SKM-1 (cell line): ENCODE data around the gene CDH13.
"Not testable (repeated sequence)": the region's sequence is repeated elsewhere in the genome, so short reads cannot be mapped to it uniquely, and the experiment has no call there.

Experiments used
- DNase-seq: peaks from one replicate; lab custom pipeline; 2025; ENCODE audit not compliant: unreplicated experiment; lab: John Stamatoyannopoulos, UW

The CDH13 gene

DNA sequence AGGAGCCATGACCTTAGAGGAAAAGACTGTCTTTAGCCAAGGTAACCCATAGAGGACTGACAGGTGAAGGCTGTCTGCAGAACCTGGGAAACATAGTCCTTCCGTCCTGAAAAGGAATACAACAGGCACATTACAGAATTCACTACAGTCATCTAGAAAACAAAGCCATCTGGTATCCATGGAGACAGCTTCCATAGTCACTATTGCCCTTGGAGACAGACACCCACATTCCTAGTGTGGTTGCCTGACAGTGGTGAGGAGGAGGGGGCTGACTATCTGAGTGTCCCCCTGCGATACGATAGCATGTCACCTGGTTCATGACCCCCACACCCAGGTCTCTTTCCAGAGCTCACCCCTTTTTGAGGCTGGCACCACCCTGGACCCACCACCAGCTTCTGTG is 254.7 kb downstream of the CDH13 start:
- no peak for DNase-seq

DNA sequence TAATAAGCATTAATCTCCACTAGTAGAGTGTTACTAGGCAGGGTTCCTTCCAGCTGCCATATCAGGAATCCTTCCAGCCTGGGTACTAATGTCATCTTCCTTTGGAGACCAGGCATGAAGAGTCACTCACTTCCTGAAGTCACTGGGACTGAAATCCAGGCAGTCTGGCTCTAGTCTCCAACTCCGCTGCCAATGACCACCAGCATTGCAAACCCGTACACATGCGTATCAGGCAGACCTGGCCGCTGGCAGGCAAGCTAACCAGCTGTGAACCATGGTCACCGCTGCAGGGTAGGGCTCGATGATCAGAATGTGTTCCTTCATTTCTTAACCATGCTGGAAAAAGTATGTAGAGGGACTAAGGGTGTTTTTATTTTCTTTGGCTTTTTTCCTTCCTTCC is 255.5 kb downstream of the CDH13 start:
- DNase-seq: no peak

DNA sequence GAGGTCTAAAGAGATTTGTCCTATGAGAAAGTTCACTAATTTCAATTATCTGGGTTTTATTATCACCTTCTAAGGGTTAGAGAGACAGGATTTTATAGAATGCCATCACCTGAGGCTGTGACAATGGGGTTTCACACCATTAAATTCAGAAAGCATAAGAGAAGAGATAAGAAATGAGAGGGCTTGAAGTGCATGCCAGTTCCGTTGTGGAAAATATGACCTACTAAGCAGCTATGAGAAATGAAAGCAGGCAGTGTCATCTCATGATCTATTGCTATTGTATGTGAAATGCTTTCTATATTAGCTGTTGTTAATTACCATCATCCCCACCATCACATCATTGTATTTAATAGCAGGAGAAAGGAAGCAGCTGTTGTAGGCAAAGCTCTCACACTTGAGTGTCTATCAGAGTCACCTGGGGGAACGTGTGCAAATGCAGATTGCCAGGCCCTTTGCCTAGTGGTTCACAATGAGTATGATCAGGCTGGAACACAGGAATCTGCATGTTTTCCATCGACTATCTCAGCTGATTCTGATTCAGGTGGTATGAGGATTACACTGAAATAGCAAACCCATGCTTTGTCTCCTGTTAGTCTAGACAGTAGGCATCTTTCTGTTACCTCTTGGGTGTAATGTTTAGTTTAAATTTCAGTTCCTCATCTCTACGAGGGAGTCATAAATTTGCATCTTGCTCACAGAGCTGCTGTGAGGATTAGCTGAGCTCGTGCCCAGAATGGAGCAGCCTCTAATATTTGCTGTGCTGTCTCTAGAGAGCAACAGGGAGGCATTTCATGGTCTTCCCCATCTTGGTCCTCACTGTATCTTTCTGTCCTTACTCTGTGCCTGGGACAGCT is 256.4 kb downstream of the CDH13 start:
- no peak for DNase-seq

DNA sequence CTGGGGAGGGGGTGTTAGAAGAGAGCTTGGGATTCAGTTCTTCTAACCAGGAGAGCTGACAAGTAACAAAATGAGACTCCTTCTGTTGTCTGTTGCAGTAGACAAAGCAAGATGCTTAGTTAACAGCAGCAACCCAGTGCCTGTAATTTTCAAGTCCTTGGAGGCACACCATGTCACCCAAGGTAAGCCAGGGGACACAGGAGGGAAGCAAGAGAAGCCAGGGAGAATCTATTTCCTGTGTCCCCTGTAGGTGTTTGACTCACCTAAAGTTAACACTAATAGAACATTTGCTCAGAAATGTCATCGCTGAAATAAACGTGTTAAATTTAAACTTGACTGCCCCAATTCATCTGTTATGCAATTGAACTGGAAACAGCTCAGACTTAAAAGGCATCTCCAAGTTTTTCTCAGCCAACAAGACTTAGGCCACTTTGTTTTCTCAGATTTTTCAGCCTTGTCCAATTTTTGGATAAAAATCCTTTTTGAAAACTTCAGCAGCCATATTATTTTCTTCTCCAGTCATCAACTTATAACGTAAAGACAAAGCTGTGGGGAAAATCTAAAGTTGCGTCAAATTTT is 257.6 kb downstream of the CDH13 start:
- DNase-seq: no peak

DNA sequence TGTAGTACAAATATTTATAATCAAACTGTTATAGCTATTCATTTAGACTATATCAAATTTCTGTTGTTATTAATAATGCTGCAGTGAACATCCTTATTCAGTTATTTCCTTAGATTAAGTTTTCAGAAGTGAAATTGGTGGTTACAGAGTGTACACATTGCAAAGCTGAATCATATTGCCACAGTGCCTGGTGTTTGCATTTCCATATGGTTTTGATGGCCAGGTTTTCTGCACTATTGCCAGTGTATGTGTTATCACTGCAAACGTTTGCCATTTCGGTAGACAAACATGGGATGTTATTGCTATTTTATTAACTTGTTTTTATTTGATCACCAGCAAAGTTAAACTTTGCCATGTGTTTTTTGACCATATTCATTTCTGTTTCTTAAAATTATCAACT is 259.4 kb downstream of the CDH13 start:
- DNase-seq: no peak

DNA sequence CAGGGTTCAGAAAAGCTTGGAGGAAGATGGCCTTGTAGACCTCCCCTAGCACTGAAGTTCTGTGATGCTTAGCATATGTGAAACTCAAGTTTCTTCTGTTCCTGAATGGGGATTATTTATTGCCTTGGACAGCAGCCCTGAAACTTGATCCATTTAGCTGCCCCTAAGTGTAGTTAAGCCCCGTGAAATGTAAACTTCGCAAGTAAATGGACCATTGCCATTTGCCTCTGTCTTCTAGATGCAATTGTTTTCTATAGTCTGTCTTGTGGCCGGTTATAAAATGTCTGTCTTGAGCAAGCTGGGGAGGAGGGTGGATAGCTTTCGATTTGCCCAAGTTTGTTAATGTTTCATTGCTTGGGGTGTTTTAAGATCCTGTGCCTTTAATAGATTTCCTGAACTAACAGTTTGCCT is 261.8 kb downstream of the CDH13 start:
- DNase-seq: no peak

DNA sequence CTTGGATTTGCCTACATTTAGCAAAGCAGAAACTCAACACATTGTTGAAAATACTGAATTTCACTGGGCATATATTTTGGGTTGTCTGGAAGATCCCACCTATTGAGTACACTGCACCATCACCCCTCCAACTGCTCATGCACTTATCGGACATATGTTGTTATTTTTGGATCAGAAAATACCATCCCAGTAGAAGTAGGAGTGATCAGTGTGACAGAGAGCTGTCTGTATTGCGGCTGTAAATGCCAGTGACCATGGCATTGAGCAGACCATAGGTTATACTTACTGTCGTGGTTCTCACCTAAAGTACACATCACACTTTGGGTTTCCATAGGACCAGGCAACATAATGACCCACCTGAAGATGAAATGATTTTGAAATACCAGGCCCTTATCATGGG is 264.7 kb downstream of the CDH13 start:
- no peak for DNase-seq

DNA sequence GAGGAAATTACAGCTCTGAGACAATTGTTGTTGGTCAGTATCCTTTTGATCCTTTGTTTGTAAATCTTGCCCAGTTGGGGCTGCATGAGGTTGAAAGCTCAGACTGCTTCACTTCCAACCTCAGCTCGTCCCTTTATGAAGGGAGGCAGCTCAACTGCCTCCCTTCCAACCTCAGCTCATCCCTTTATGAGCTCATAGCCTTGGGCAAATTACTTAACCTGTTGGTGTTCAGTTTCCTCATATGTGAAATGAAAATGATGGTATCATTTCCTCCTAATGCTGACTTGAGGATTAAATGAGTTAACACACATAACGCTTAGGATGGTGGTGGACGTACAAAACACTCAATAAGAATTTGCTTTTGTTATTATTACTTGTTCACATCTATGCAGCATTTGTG is 265.1 kb downstream of the CDH13 start:
- DNase-seq: no peak

DNA sequence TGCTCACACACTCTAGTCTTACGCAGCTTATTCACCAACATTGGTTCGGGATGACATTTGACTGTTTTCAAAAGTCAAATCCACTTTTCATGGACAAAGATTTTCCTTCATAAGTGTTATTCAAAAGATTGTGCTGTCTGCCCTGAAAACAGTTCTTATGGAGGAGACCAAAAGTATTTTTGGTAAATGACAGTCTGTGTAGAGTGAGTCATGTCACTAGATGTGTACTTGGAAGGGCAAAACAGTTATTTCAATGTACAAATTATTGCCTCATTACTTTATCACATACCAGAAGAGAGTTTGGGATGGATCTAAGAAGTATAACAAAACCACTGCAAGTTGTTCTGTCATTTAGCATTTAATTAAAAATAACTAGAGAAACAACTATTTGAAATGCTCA is 265.6 kb downstream of the CDH13 start:
- DNase-seq: no peak

DNA sequence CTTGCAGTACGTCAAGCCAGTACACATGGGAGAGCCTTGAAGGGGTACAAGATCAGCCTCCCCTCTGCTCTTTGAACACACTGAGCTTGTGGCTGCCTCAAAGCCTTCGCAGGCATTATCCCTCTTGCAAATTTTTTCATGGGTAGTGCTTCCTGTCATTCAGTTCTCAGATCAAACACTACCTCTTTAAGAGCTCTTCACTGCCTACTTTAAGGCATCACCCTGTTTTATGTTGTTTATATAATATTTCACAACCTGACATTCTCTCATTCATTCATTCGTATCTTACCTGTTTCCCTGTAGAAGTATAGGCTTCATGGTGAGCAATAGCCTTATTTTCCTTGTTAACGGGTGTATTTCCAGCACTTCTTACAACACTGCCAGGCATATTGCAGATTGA is 269.1 kb downstream of the CDH13 start:
- DNase-seq: no peak

DNA sequence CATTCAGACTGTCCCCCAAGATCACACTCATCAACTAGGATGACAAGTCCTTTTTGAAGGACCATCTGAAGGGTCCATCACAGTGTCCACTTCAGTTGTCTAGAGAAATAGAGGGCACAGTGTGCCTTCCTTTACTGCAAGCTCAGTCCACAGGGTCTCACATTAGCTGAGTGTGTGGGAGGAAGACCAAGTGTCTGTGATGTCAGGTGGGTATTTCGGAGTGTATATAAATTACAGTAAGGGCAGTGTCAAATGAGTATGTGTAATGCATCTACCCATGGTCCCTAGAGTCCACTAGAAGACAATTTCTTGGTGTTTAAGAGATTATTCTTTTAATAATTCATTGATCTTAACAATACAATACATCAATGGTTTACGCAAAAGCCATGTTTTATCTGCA is 272.2 kb downstream of the CDH13 start:
- DNase-seq: no peak

DNA sequence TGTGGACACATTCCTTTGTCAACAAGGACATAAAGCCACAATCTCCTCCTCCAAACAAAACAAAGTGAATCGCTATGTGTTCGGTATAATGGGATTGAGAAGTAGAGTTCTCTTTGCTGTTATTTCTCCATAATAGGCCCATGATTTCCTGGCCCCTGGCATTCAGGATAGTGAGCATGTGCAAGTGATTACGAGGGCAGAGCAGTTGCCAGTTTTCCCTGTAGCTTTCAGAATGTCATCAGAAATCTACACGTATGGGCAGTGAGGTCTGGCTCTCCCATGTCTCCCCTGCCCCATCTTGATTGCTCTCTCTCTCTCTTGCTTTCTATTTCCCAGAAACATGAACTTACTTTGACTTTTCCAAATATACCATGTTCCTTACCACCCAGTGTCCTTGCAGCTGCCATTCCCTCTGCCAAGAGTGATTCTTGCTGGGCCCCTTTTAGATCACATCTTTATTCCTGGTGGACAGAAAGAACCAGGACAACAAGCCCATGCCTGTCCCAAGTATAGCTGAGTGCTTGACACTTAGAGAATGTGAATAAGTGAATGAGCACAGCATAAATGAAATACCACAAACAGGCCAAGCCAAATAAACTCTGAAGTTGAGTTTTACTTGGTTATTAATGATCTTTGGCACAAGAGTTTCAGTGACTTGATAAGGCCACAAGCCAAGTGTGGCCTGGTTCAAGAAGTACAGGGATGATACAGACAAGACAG is 273.1 kb downstream of the CDH13 start:
- DNase-seq: no peak

DNA sequence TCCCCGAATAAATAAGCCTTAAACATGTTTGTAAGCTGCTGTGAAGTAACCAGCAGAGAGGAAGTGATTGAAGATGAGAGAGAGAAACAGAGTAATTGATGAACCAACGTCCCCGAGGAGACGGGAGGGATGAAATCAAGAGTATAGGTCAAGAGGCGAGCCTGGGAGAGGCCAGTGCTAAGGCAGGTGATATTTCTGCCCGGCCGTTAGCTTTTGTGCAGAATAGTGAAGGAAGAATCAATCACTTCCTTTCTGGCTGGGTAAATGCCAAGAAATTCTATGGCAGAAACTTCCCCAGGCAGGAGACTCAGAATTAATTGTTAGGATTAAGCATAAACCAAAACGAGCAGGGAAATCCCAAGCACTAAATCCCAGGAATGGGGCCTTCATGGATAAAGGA is 273.8 kb downstream of the CDH13 start:
- no peak for DNase-seq

DNA sequence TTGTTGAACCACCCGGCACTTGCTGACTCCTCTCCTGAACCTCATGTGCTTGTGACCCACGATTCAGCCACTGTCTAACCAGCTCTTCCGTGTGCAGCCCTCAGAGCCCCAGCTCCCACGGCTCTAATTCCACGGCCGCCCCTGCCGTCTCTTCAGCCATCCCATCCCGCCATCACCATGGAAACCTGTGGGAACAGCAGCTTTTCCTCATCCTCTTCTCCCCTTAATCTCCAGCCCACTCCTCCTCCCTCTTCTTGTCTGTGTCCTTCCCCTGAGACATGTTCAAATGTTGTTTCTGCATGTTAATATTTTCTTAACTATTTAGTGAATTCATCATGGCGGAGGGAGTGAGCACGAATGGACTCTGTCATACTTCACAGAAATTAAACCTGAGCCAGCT is 285.2 kb downstream of the CDH13 start:
- no peak for DNase-seq

DNA sequence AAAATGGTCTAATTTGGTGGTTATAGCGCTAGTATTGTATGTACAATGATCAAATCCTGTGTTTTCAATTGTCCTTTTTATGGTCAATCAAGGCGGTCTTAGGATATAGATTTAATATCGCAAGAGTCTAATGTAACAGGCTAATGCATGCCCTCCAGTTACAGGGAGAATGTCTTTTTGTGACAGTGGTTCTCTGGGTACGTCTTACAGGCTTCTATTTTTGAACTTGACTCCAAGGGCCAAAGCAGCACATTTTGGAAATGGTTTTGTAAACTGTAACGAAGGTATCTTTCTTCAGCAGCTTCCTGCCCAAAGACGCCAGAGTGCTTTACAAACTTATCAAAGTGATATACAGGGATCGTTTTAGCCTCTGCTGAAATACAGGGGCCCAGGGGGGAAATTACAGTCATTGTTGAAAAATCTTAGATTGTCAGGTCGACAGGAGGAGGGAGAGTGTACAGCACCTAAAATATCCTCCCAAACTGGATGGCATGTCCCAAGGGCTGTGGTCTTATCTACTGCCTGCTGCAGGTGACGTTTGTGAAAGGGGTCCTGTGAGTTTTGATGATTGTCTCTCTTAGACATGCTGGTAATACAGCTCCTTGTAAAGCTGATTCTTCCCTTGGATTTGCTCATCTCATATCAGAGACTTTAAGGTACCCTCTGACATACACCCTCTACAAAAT is 288.5 kb downstream of the CDH13 start:
- DNase-seq: no peak

DNA sequence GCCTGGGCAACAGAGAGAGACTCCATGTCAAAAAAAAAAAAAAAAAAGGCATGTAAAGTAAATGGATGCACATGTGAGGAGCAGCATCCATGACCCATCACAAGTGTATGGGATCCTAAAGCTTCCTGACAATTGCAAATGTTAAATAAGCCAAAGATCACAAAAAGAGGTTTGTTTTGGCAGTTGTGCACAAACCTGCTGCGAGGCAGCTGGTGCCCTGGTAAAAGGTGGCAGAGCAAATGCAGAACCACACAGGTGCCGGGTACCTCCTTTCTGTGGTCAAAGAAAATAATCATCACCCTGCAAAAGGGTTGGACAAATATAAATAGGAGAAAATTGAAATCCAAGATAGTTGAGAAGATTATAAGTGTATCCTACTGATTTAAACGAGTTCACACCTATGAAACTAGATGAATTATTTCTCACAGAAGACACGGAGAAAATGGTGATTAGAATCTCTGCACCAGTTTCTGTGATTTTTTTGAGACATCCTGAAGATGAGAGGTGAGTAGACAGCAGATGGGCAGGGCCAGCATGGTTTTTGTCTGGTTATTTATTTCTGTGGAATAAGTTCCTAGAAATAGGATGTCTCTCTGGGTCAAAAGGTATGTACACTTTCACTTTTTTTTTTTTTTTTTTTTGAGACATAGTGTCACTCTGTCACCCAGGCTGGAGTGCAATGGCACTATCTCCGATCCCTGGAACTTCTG is 291.3 kb downstream of the CDH13 start:
- DNase-seq: no peak

DNA sequence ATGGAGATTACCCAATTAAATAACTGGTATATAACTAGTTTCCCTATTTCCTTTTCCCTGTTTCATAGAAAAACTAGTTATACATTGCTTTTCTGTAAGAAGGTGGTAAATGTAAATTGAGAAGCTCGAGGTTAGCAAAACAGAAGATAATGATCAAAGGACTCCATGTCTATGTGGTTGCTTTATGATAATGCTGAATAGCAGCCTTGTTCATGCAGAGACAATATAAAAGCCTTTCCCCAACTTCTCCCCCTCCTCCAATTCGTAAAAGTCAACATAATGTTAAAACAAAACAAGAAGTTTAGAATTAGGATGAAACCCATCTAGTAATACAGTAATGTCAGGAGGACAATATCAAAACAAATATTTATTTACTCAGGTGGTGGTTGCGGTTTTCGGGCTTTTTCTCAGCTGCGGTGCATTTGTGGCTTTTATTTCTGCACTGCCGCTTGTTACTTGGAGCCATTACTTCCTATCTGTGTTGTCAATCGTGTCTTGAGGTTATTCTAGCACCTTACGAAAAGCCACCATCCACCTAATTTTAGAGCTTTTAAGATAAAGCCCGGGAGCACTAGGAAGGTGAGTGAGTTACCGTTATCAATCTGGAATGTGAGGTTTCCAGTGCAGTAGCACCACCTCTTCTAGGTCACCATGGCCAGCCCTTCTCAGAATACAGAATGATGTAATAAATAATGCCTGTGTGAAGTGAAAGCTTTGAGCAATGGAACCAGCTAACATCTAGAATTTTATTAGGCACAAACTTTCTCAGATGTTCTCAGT is 297.5 kb downstream of the CDH13 start:
- no peak for DNase-seq

DNA sequence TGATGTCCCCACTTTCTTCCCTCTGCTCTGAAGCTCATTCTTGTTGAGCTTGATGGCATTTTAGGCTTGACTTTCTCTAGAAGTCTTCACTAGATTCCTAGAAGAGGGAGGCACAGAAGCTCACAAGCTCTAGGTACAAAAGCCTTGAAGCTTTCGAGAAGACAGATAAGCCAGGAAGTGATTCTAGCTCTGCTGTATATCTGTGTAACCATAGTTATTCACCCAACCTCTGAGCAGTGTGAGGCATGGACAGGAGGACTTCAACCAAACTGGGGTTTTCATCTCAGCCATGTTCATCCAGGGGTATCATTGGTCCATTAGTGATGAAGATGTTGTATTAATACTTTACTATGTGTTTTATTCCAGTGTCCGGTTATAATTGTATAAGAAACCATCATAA is 299.7 kb downstream of the CDH13 start:
- DNase-seq: no peak

DNA sequence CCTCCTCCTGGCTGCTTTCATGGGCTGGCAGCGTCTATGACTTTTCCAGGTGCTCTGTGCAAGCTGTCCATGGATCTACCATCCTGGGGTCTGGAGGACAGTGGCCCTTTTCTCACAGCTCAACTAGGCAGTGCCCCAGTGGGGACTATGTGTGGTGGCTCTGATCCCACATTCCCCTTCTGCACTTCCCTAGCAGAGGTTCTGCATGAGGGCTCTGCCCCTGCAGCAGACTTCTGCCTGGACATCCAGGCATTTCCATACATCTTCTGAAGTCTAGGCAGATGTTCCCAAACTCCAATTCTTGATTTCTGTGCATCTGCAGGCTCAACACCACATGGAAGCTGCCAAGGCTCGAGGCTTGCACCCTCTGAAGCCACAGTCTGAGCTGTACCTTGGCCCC is 307.2 kb downstream of the CDH13 start:
- not testable (repeated sequence) for DNase-seq

DNA sequence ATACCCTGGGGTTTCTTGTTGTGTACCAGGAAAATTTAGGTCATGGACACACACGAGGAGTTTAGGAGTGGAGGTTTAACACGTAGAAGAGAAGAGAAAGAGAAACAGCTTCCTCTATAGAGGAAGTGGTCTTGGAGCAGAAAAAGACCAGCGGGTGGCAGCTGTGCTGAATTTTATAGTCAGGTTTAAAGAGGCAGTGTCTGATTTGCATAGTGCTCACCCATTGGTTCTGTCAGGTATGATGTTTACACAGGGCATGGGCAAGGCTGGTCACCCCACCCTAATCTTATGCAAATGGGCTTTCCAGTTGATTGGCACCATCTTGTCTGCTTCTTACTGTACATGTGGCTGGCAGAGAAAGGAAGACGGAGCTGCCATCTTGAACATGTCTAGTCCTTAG is 309.0 kb downstream of the CDH13 start:
- DNase-seq: no peak
